ENCODE data around the gene ATP8B2.
"Not testable (repeated sequence)": the region's sequence is repeated elsewhere in the genome, so short reads cannot be mapped to it uniquely, and the experiment has no call there.

The ATP8B2 gene

GRCh38 chr1:154318386-154318785 is 6.9 kb upstream of the ATP8B2 start:
- H3K4me3 ChIP-seq (ENCODE audit: low read length) = no peak overlapping the region
- DNase-seq (ENCODE audit: low read depth) = no peak
- TF ChIP-seq, protein P1, sequence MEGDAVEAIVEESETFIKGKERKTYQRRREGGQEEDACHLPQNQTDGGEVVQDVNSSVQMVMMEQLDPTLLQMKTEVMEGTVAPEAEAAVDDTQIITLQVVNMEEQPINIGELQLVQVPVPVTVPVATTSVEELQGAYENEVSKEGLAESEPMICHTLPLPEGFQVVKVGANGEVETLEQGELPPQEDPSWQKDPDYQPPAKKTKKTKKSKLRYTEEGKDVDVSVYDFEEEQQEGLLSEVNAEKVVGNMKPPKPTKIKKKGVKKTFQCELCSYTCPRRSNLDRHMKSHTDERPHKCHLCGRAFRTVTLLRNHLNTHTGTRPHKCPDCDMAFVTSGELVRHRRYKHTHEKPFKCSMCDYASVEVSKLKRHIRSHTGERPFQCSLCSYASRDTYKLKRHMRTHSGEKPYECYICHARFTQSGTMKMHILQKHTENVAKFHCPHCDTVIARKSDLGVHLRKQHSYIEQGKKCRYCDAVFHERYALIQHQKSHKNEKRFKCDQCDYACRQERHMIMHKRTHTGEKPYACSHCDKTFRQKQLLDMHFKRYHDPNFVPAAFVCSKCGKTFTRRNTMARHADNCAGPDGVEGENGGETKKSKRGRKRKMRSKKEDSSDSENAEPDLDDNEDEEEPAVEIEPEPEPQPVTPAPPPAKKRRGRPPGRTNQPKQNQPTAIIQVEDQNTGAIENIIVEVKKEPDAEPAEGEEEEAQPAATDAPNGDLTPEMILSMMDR (conservative IDR thresholded peaks at IDR 0.05; ENCODE audit: low read length) = no peak

GRCh38 chr1:154320882-154321608 is 4.3 kb upstream of the ATP8B2 start, which contains the start of gene AQP10:
Gene AQP10, plus strand, starts transcription at chr1:154321093. Its CDS starts 63 bp downstream, at chr1:154321156.
- no peak within 1 kb of the TSS for H3K4me3 ChIP-seq (ENCODE audit: low read length)
- TF ChIP-seq, protein P1 (conservative IDR thresholded peaks at IDR 0.05; ENCODE audit: low read length) = no peak
- DNase-seq (ENCODE audit: low read depth) = no peak

- DNase-seq (ENCODE audit: low read depth); H3K4me3 ChIP-seq (ENCODE audit: low read length): not testable (repeated sequence)
Observed at GRCh38 chr1:154321609-154321934, 3.8 kb upstream of the ATP8B2 start.

DNA sequence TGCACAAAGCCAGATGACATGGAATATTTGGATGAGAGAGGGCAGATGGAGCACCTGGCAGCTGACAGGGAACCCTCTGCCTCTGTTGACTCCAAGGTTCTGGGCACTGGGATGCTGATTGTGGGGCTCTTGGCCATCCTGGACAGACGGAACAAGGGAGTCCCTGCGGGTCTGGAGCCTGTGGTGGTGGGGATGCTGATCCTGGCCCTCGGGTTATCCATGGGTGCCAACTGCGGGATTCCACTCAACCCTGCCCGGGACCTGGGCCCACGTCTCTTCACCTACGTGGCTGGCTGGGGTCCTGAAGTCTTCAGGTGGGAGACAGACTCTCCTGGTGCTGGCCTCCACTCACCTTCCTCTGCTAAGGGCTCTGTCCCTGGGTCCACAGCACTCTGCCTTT is 1.8 kb upstream of the ATP8B2 start:
- H3K4me3 ChIP-seq (ENCODE audit: low read length) = no peak overlapping the region
- DNase-seq (ENCODE audit: low read depth) = no peak
- TF ChIP-seq, protein P1 (conservative IDR thresholded peaks at IDR 0.05; ENCODE audit: low read length) = no peak

- no peak for DNase-seq (ENCODE audit: low read depth)
- TF ChIP-seq, protein P1 (conservative IDR thresholded peaks at IDR 0.05; ENCODE audit: low read length) = no peak
- H3K4me3 ChIP-seq (ENCODE audit: low read length) = peak overlapping the region; percentile 97
Observed at GRCh38 chr1:154324241-154324640, 1.1 kb upstream of the ATP8B2 start.

- peak; percentile 92 for DNase-seq (ENCODE audit: low read depth)
- H3K4me3 ChIP-seq (ENCODE audit: low read length) = peak overlapping the region; percentile 97
- TF ChIP-seq, protein P1 (conservative IDR thresholded peaks at IDR 0.05; ENCODE audit: low read length) = peak; percentile 68
Observed at GRCh38 chr1:154325583-154326545, 539 bp downstream of the ATP8B2 start.

- peak; percentile 91 for DNase-seq (ENCODE audit: low read depth)
- TF ChIP-seq, protein P1 (conservative IDR thresholded peaks at IDR 0.05; ENCODE audit: low read length) = no peak
- peak overlapping the region; percentile 97 for H3K4me3 ChIP-seq (ENCODE audit: low read length)
Observed at GRCh38 chr1:154326546-154327465, 1.5 kb downstream of the ATP8B2 start.
